Midbrain (tissue), 1 donor: ENCODE results near the gene PRMT9.

ENCODE experiments used
- DNase-seq: peaks from one replicate; lab custom pipeline; 2025; lab: John Stamatoyannopoulos, UW

The PRMT9 gene

DNA sequence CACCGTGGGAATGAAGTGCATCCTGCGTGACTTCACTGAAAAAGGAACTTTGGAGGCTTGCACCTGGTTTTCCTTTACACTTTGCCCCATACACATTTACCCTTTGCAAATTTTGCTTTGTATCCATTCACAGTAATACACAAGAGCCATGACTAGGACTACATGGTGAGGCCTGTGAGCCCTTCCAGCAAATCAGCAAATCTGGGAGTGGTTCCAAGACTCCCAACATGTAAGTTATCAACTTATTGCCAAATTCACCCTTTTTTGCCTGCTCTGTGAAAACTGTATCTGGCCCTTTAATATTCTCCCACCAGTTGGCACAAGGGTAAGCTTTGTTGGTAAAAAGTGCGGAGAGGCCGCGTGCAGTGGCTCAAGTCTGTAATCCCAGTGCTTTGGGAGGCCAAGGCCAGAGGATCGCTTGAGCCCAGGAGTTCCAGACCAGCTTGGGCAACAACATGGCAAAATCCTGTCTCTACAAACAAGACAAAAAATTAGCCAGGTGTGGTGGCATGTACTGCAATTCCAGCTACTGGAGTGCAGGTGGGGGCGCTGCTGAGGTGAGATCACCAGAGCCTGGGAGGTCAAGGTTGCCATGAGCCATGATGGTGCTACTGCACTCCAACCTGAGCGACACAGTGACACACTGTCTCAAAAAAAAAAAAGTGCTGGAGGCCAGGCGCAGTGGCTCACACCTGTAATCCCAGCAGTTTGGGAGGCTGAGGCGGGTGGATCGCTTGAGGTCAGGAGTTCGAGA lies 5.0 kb downstream of the PRMT9 start:
- DNase-seq = no peak

DNA sequence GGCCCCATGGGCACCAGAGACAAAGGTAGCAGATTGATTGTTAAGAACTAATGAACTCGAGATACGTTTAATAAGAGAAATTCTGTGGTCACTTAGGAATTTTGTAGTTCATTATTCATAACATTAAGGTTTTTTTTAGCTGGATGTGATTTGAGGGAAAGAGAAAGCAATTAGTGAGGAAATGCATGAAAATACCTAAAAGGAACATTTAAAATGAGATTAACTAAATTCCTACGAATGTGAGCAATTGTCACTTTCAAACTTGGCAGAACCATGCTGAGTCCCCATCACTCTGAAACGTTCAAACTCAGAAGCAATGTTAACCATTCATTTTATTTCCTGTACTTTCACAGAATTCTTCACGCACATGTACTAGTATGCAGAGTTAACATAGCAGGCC lies 5.9 kb downstream of the PRMT9 start:
- no peak for DNase-seq

DNA sequence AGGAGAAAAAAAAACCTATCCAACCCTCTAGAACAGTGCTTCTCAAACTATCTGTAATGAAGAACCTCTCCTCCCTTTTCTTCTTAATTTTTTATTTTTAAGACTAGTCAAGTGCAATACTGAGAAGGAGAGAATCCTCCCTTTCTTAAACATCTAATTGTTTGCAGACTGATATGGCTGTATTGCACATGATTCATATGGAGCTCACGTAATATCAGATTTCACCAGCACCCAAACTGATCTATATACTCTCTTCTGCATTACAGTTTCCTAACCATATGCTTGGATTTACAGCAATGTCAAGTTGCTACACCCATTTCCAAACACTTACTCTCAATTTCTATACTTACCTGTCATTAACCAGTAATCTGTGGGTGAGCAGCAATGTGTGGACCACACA lies 9.5 kb downstream of the PRMT9 start:
- DNase-seq = no peak

DNA sequence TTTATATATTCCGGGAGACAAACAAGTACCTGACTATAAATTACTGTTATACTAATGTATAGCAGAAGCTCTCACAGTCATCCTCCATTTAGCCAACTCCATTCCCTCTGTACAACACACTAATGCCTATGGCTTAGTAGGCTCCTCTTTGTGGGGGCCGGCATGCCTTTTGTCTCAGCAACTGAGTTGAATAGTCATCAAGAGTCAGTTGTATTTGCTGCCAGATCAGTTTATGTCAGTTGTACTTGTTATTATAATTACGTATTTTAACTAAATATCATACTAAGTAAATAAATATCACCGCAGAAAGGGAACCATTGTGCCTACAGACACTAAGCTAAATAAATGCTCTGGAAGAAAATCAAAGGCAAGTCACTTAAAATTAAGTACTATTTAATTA lies 9.9 kb downstream of the PRMT9 start:
- DNase-seq = no peak

DNA sequence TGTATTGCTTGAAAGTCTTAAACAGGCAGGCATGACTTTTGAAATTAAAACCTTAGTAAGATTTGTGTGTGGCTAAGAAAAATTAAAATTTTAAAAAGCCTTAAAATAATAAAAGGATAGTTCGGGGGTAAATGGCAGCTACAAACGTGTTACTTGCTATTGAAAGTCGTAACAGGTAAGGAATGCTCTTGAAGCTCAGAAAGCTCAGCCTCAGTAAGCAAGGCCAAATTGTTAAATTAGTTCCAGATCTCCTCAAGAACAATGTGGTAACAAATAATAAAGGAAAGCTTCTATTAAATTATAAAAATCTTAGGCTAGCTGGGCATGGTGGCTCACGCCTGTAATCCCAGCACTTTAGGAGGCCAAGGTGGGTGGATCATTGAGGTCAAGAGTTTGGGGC lies 25.5 kb downstream of the PRMT9 start:
- DNase-seq = no peak

DNA sequence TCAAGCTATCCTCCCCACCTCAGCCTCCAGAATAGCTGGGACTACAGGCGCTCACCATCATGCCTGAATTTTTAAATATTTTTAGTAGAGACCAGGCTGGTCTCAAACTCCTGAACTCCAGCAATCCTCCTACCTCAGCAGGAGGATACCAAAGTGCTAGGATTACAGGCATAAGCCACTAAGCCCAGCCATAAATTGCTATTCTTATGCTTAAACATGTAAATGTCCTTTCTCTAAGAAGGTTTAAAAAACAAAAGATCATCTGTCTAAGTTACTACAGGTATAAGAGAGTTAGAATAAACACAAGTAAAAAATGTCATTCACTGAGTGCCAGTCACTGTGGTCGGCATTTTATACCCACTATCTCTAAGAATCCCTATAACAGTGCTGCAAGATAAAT lies 28.3 kb downstream of the PRMT9 start:
- no peak for DNase-seq

DNA sequence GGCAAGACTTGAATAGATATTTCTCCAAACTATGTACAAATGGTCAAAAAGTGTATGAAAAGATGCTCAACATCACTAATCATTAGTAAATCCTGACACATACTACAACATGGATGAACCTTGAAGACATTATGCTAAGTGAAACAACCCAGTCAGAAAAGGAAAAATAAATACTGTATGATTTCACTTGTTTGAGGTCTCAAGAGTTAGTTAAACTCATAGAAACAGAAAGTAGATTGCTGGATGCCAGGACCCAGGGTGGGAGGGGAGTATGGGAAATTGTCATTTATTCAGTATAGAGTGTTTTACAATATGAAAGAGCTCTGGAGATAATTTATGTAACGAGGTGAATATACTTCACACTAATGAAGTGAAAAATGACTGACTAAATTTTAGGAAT lies 32.4 kb downstream of the PRMT9 start:
- DNase-seq = no peak

DNA sequence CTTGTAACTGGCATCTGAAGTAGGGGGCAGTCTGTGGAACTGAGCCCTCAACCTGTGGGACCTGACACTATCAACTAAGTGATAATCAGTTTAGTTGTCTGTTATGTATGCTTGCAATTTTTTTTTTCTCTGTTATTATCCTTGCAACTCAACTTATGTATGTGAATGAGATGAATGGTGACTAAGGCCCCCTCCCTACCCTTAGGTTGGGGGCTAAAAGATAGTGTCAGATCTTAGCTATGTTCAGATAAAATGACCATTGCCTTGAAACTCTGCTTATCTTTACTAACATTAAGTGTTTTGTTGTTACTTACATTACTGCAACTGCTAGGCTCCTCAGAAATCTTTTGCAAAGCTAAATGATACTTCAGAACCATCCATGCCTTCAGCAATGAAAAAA lies 35.3 kb downstream of the PRMT9 start:
- DNase-seq = no peak

DNA sequence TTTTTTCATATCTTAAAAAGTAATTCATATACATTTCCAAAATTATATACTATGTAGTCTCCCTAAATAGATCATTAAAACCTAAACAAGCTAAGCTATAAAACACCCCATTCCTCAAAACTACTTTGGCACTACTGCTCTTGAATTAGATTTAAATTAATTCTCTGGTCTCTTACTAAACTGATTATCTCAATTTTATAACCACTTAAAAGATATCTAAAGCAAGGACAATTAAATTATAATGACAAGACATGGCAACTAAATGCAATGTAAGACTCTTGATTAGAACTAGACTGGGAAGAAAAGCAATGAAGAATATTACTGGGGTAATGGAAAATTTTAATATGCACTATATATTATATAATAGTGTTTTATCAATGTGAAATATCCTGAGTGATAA lies 38.9 kb downstream of the PRMT9 start:
- no peak for DNase-seq

DNA sequence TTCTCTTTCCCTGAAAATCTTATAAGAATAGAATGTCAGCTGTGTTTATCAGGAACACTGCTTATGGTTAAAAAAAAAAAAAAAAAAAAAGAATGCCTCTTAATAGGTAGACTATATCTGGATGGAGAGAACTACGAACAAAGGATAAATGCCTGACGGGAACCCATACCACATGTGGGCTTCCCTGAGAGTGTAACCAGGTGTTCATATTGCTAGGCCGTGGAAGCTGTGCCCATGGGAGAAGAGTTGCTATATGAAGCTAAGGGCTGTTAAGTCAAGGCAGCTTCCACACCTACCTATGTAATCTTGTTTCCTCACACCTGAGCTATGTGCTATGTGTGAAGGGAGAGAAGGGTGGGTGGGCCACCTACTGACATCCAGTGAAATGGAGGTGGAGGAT lies 39.5 kb downstream of the PRMT9 start:
- no peak for DNase-seq

DNA sequence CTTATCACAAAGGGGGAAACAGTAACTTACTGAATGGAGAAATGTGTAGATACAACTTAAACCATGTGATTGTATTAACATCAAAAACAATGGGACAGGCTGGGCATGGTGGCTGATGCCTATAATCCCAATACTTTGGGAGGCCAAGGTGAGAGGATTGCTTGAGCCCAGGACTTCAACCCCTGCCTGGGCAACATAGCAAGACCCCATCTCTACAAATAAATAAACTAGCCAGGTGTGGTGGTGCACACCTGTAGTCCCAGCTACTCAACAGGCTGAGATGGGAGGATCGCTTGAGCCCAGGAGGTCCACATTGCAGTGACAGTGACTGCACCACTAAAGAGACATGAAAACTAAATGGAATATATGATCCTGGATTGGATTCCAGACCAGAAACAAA lies 40.3 kb downstream of the PRMT9 start:
- no peak for DNase-seq

DNA sequence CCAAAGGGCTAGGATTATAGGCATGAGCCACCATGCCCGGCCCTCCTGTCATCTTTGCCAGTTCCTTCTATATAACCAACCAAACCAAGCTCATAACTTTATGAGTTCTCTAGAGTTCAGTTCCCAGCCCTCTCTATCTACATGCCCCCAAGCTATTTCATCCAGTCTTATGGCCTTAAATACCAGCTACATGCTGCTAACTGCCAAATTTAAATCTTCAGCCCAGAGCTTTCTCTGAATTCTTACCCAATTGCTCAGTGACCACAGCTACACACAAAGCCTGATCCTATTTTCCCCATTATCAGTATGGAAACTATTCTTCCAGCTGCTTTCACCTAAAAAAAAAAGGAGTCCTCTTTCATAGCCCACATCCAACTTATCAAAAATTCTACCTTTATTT lies 43.6 kb downstream of the PRMT9 start:
- DNase-seq = no peak

DNA sequence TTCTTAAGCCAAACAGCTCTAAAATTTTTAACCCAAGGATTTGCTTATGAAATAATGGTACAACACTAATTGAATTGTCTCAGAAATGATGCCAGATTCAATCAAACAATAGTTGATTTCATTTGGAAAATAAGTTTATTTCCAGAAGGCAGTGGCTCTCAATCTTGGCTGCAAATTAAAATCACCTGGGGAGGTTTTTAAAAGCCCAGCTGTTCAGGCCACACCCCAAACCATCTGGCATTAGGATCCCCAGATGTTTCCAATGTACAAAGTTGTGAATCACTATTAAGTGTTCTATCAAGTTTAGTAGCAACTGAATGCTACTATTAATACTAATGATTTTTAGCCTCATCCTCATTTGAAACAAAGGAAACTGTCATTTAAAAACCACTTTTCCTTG lies 44.6 kb downstream of the PRMT9 start:
- no peak for DNase-seq

DNA sequence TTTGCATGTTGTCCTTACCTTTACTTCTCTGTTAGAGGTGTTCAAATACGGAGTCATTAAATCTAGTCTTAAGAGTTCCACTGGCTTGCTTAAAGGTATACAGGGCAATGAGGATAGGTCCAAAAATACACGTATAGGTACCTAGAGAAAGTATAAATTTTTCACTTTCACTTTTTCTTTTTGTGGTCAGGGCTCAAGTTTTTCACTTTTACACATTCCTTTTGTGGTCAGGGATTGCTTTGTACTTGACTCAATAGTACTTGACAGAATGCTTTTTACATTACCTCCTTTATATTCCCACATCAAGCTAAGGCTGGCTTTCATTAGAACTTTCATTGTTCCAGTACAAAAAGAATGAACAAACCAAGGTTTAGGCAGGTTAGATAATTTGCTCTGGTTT lies 45.0 kb downstream of the PRMT9 start:
- no peak for DNase-seq

DNA sequence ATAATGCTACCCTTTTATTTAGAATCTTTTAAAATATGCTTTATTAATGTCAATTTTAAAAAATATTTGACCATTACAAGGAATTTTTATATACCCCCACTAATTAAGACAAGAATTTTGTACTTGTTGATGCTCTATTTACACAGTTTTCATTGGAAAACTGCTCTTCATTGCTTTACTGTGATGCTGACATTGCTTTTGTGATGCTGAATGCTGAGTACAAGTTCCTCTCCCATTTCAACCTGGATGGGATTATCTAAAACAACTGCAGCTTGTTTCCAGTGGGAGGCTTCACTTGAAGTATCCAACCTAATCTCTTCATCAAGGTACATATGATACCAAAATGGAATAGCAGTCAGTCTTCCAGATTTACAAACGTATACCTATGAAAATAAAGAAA lies 45.6 kb downstream of the PRMT9 start:
- DNase-seq = no peak

DNA sequence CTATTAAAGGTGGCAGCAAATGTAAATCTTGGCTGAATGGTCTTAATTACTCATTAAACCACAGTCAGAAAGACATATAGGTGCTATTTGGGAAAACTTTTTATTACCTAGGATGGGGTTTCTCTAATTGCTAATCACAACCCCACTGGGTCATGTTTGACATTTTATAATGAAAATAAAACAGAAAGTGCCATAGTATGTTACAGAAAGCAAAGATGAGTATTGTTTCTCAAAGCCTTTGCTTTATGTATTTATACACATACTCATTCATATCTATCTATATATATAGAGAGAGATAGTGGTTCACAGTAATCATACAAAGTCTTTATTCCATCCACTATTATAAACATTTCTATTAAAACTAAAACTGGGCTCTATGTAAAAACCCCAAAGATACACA lies 48.6 kb downstream of the PRMT9 start:
- DNase-seq = no peak

DNA sequence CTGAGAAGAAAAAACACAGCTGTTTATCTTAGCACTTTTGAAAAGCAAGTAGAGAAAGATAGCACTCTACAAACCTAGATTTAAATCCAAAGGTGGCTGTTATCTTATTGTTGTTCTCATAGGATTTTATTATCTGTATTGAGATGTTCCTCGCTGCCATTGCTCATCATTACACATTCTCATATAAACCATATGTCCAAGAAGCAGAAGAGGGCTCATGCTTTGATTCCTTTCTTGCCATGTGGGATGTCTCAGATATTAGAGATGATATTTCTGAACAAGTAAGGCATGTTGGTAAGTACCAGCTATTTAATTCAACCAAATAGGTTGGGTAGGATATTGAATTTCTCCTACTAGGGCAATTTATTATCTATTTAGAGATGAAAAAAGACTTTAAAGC lies 50.3 kb downstream of the PRMT9 start:
- no peak for DNase-seq

DNA sequence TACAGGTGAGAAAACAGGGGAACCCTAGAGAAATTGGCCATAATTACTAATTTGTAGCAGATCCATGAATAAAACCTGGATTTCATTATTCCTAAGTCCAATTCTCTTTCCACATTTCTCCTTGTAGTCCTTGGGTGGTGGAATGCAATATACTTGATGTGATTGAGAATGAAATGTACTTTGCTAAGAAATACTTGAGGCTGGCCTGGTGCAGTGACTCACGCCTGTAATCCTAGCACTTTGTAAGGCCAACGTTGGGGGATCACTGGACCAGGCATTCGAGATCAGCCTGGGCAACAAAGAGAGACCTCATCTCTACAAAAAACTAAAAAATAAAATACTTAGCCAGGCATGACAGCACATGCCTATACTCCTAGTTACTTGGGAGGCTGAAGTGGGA lies 50.9 kb downstream of the PRMT9 start:
- no peak for DNase-seq

DNA sequence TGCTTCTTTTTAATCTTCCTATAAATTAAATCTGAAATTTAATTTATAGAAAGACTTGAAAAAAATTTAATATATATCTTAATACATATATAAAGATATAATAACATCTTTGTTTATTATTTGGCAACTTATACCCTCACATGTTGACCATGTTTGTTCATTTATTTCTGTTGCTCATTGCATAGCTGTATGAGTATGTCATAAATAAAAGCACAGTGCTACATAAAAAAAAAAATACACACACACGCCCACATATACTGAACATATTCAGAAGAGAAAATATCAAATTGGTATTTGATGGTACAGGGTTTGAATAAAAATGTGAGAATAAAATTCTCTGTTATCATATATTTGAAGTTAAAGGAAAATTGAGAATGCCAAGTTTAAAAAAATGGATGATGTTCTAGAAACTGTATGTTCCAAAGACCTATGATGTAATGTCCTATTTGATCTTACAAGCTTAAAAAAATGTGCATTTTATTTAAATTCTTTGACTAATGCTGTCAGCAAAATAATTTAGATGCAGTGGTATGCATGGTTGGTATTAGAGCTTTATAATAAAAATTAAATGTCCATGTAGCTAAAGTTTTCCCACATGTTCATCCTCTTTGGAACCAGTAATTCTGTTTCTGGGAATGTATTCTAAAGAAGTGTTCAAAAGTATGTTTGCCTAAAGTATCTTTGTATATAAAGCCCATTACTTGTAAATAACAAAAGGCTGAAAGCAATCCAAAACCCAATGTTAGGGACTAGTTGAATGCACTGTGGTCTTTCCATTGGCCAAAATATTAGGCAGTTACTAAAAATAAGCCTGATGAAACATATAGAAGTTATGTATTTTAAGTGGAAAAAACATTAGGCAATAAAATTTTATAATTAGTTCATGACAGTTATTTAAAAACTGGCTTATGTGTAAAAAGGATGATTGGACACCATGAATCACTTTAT lies 53.9 kb downstream of the PRMT9 start:
- no peak for DNase-seq

DNA sequence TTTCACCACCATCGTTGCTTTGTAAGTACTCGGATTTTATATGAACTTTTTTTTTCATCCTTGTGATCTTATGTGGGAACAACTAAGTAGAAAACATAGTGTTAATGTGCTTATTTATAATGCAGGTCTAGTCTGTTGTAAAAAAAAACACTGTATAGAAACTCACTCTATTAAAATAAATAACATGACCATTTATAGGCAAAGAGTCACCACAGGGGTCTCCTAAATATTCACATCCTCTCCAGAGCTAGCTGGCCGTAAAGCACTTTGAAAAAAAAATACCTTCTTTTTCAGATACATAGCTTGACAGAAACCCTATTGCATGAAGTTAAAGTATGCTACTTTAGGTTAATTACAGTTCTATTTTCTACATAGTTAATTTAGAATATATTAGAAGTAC lies 55.5 kb downstream of the PRMT9 start:
- no peak for DNase-seq

DNA sequence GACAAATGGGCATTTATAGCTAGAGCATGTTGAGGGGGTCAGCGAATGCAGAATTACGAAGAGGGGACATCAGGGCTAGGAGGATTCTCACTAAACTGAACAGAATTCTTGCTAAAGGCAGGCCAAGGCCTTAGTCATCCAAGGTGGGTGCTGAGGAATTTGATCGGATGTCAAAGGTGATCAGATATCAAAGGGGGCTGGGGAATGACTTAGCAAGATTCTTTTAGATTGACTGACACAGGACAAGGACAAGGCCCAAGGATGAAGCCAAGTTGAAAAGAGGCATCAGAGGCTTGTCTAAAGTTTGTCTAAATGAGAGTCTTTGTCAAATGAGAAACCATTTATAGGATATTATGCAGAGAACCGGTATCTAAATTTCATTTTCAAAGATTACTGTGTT lies 57.1 kb downstream of the PRMT9 start:
- DNase-seq = no peak

DNA sequence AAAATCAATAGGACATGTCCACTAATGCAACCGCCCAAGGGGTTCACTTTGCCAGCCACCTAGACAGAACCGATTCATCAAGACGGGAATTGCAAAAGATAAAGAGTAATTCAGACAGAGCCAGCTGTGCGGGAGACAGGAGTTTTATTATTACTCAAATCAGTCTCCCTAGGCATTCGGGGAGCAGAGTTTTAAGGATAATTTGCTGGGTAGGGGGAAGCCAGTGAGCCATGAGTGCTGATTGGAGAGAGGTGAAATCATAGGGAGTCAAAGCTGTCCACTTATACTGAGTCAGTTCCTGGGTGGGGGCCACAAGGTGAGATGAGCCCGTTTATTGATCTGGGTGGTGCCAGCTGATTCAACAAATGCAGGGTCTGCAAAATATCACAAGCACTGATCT lies 58.2 kb downstream of the PRMT9 start:
- no peak for DNase-seq

DNA sequence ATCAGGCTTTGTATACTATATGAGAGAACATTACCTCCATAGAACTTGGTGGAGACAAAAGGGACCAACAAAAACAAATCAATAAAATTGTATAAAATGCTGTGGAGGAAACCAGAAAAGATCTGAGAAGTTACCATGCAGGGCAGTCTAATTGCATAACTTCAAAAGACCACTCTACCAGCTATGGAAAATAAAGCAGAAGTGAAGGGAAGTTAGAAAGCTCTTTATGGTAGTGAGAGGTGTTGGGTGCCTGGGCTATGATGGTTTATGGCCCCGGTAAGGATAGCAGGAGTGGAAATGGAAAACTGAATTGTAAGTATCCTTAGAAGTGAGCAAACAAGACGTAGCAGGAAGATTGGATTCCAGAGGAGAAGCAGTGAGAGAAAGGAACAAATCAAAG lies 63.6 kb downstream of the PRMT9 start:
- no peak for DNase-seq
